Liver (tissue), 9 donors: ENCODE results near the gene MCCC1. TPM values are rescaled to one million over a fixed set of nuclear protein-coding genes. Genes with fewer than 3 reads are reported as not detected.

ENCODE experiments used
- DNase-seq: peaks from one replicate; pipeline ENCODE4 v3.0.0-alpha.2; 2017; ENCODE audit warnings: low spot score
- H3K27ac ChIP-seq, 2 donors: one replicate each; pipeline ENCODE4 v1.7.0; 2013; ENCODE audit warnings: inconsistent platforms in 2 of 2, low read length in 2 of 2, control low read depth in 1 of 2, low read depth in 1 of 2, mild to moderate bottlenecking in 1 of 2
- H3K27me3 ChIP-seq, 4 donors: one replicate each; pipeline versions ENCODE4 v1.6.1 to v1.7.0; 2013; ENCODE audit warnings: low read length in 3 of 4, inconsistent platforms in 1 of 4, mild to moderate bottlenecking in 1 of 4, moderate library complexity in 1 of 4; ENCODE audit not compliant: control insufficient read depth in 4 of 4, insufficient read depth in 4 of 4
- H3K36me3 ChIP-seq, 4 donors: one replicate each; pipeline versions ENCODE4 v1.6.1 to v1.7.0; 2013; ENCODE audit warnings: low read length in 3 of 4, mild to moderate bottlenecking in 3 of 4, low read depth in 1 of 4, moderate library complexity in 1 of 4; ENCODE audit not compliant: control insufficient read depth in 4 of 4, insufficient read depth in 3 of 4
- H3K4me1 ChIP-seq, 4 donors: one replicate each; pipeline versions ENCODE4 v1.6.1 to v1.7.0; 2013; ENCODE audit warnings: low read length in 3 of 4, mild to moderate bottlenecking in 3 of 4, moderate library complexity in 1 of 4; ENCODE audit not compliant: control insufficient read depth in 4 of 4, insufficient read depth in 4 of 4
- H3K4me3 ChIP-seq, 3 donors: one replicate each; pipeline versions ENCODE4 v1.6.1 to v1.7.0; 2013; ENCODE audit warnings: low read length in 3 of 3, control low read depth in 1 of 3, low read depth in 1 of 3, mild to moderate bottlenecking in 1 of 3
- H3K9ac ChIP-seq, 2 donors: one replicate each; pipeline ENCODE4 v1.7.0; 2013; ENCODE audit warnings: low read length in 2 of 2, mild to moderate bottlenecking in 2 of 2, moderate library complexity in 2 of 2, control low read depth in 1 of 2, low read depth in 1 of 2
- H3K9me3 ChIP-seq, 4 donors: one replicate each; pipeline versions ENCODE4 v1.6.1 to v1.7.0; 2013; ENCODE audit warnings: low read length in 3 of 4; ENCODE audit not compliant: control insufficient read depth in 4 of 4
- FOXA1 ChIP-seq: IDR thresholded peaks from 2 replicates; pipeline ENCODE4 v1.6.1; 2016; ENCODE audit warnings: antibody characterized with exemption
- FOXA2 ChIP-seq: IDR thresholded peaks from 2 replicates; pipeline ENCODE4 v1.6.1; 2016; ENCODE audit warnings: antibody characterized with exemption
- HNF4G ChIP-seq: IDR thresholded peaks from 2 replicates; pipeline ENCODE4 v1.6.1; 2016; ENCODE audit warnings: antibody characterized with exemption
- JUND ChIP-seq, 2 donors: IDR thresholded peaks; 2 replicates each; pipeline ENCODE4 v1.6.1; 2016; ENCODE audit warnings: antibody characterized with exemption in 2 of 2
- MAX ChIP-seq: IDR thresholded peaks from 2 replicates; pipeline ENCODE4 v1.6.1; 2016; ENCODE audit warnings: antibody characterized with exemption
- NR2F2 ChIP-seq: IDR thresholded peaks from 2 replicates; pipeline ENCODE4 v1.6.1; 2016; ENCODE audit warnings: antibody characterized with exemption
- RAD21 ChIP-seq, 2 donors: IDR thresholded peaks; 2 replicates each; pipeline ENCODE4 v1.6.1; 2016; ENCODE audit warnings: antibody characterized with exemption in 2 of 2, mild to moderate bottlenecking in 2 of 2
- REST ChIP-seq: IDR thresholded peaks from 2 replicates; pipeline ENCODE4 v1.6.1; 2016; ENCODE audit warnings: antibody characterized with exemption, mild to moderate bottlenecking
- RXRA ChIP-seq, 2 donors: IDR thresholded peaks; 2 replicates each; pipeline ENCODE4 v1.6.1; 2017 to 2018; ENCODE audit warnings: antibody characterized with exemption in 2 of 2, mild to moderate bottlenecking in 1 of 2
- SP1 ChIP-seq: IDR thresholded peaks from 2 replicates; pipeline ENCODE4 v1.6.1; 2018; ENCODE audit warnings: antibody characterized with exemption, mild to moderate bottlenecking
- YY1 ChIP-seq: IDR thresholded peaks from 2 replicates; pipeline ENCODE4 v1.6.1; 2016; ENCODE audit warnings: antibody characterized with exemption, mild to moderate bottlenecking
- WGBS: extraction: QIAGEN DNeasy Blood & Tissue Kit; methylation state at CpG from one replicate; pipeline ENCODE4 v1.1.7; 2013; 5-methylcytosine and 5-hydroxymethylcytosine counted together
- polyA plus RNA-seq, 2 donors: library from polyadenylated mRNA; stranded (reverse) in 1 of 2; unstranded in 1 of 2; fragments of 200-250 nt in 1 of 2; fragments of >200 nt in 1 of 2; fragmentation: Nextera tagmentation in 1 of 2; extraction: Ambion mirVana in 1 of 2; gene quantifications; one replicate each; pipeline versions ENCODE4 v1.2.1 to v1.2.3, GENCODE V29; 2013 to 2015
- total RNA-seq, 2 donors: library from RNA; depleted of rRNA; stranded (reverse); fragments of >200 nt; gene quantifications; one replicate each; pipeline ENCODE4 v1.2.3, GENCODE V29; 2014
- TF ChIP-seq, protein P1 (sequence below): IDR thresholded peaks from 2 replicates; pipeline ENCODE4 v1.6.1; 2016; ENCODE audit warnings: antibody characterized with exemption
- donor health status: healthy.
- donor health status: healthy.
- donor health status: healthy.
- donor health status: healthy.
- donor health status: healthy.

The MCCC1 gene
- total and polyA plus RNA-seq, 4 donors: 23.4 to 40.0 (median 34.5) TPM

GRCh38 chr3:183131186-183131725, 32.0 kb upstream of the MCCC1 start:
- DNase-seq: no peak
- no peaks in the 10 kb centered on the region for H3K36me3 ChIP-seq
- no peaks in the 10 kb centered on the region for H3K27me3 ChIP-seq
- peaks cover 0 to 4% (median 3%) of the 10 kb centered on the region in 4 donors for H3K9me3 ChIP-seq
- 70% methylated on average over 4 of the region's 4 CpGs for WGBS
- H3K9ac ChIP-seq: no peak overlapping the region
- no peak overlapping the region for H3K27ac ChIP-seq
- no peaks in the 10 kb centered on the region for H3K4me1 ChIP-seq
- no peak overlapping the region for H3K4me3 ChIP-seq
- TF ChIP-seq RXRA (IDR thresholded peaks at IDR 0.05) (no peak), MAX (no peak), FOXA2 (no peak), RAD21 (IDR thresholded peaks at IDR 0.05) (no peak), FOXA1 (no peak)

DNA sequence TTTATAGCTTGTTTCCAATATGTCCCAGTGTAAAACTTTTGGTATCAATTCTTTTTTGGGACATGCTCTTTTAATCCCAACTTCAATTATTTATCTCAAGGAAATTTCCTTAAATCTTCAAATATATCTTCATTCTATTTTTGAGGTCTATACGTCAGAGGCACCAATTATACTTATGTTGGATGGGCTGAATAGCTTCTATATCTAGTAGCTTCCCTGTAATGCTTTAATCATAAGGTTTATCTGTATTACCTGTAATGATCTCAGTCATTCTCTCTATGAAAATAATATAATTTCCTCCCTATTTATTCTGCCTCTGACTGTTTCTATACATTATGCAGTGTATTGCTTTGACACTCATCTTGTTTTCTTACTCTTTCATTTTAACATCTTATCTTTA, 29.9 kb upstream of the MCCC1 start:
- H3K4me1 ChIP-seq: no peaks in the 10 kb centered on the region
- H3K36me3 ChIP-seq: no peaks in the 10 kb centered on the region
- no peak overlapping the region for H3K27ac ChIP-seq
- H3K9ac ChIP-seq: no peak overlapping the region
- TF ChIP-seq HNF4G (no peak), JUND (IDR thresholded peaks at IDR 0.05) (no peak), NR2F2 (no peak), YY1 (no peak), REST (no peak), SP1 (no peak)
- no peak overlapping the region for H3K4me3 ChIP-seq
- no peak for DNase-seq
- H3K27me3 ChIP-seq: no peaks in the 10 kb centered on the region
- H3K9me3 ChIP-seq: peaks cover 0 to 4% (median 3%) of the 10 kb centered on the region in 4 donors
- WGBS: 93% methylated on average over 1 of the region's 1 CpG

GRCh38 chr3:183128709-183129108, 29.4 kb upstream of the MCCC1 start:
- Histone ChIP-seq H3K36me3 (no peaks in the 10 kb centered on the region), H3K4me1 (no peaks in the 10 kb centered on the region), H3K27me3 (no peaks in the 10 kb centered on the region), H3K27ac (no peak overlapping the region), H3K9ac (no peak overlapping the region), H3K4me3 (no peak overlapping the region), H3K9me3 (peaks cover 0 to 4% (median 3%) of the 10 kb centered on the region in 4 donors)
- no peak for TF ChIP-seq MAX
- no peak for TF ChIP-seq REST
- TF ChIP-seq, protein P1, sequence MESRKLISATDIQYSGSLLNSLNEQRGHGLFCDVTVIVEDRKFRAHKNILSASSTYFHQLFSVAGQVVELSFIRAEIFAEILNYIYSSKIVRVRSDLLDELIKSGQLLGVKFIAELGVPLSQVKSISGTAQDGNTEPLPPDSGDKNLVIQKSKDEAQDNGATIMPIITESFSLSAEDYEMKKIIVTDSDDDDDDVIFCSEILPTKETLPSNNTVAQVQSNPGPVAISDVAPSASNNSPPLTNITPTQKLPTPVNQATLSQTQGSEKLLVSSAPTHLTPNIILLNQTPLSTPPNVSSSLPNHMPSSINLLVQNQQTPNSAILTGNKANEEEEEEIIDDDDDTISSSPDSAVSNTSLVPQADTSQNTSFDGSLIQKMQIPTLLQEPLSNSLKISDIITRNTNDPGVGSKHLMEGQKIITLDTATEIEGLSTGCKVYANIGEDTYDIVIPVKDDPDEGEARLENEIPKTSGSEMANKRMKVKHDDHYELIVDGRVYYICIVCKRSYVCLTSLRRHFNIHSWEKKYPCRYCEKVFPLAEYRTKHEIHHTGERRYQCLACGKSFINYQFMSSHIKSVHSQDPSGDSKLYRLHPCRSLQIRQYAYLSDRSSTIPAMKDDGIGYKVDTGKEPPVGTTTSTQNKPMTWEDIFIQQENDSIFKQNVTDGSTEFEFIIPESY: no peak
- 95% methylated on average over 3 of the region's 3 CpGs for WGBS
- DNase-seq: no peak
